ENCODE data around the gene TOX2. TPM values are rescaled to one million over a fixed set of nuclear protein-coding genes. Genes with fewer than 3 reads are reported as not detected.
A peak's percentile ranks its signal among the peaks of the same experiment; 100 is the strongest.

The TOX2 gene
- total RNA-seq, 2 donors from 2014 or later, result 4.0 to 6.1 TPM

DNA sequence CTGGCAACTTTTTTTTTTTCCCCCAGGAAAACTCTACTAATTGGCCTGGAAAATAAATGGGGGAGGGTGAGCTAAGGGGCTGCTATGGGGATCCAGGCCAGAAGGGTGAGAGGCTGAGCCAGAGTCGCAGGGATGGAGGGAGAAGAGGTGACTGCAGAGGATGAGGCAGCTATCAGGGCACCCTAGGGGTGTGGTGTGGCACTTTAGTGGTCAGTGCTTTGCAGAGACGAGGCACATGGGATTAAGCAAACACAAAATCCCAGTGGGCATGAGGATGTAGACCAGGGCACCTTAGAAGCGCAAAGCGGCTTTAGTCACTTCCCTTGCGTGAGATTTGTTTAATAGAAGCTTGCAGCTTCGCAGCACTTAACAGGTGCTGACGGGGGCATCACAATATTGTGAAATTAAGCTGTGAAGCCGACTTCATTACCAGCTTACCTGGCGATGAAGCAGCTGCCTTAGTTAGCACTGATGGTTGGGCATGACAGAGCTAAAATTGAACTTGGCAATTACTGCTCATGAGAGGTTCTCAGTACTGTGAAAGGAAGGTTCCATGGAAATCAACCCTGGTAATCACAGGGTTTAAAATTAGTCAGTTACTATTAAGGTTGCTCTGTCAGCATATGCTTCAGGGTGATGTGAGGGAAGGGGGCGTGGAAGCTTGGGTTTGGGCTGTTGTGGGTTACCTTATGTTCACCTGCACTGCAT lies 26.0 kb downstream of the TOX2 start:
- Histone ChIP-seq H3K4me1 (peaks cover 16% of the 10 kb centered on the region), H3K27me3 (no peaks in the 10 kb centered on the region), H3K4me3 (no peak overlapping the region), H3K36me3 (no peaks in the 10 kb centered on the region), H3K27ac (no peak overlapping the region), H3K9ac (ENCODE audit: low read depth in 2 of 2, low read length in 2 of 2) (no peak overlapping the region), H3K9me3 (no peaks in the 10 kb centered on the region)
- DNase-seq, result no peak
- TF ChIP-seq, protein P1, sequence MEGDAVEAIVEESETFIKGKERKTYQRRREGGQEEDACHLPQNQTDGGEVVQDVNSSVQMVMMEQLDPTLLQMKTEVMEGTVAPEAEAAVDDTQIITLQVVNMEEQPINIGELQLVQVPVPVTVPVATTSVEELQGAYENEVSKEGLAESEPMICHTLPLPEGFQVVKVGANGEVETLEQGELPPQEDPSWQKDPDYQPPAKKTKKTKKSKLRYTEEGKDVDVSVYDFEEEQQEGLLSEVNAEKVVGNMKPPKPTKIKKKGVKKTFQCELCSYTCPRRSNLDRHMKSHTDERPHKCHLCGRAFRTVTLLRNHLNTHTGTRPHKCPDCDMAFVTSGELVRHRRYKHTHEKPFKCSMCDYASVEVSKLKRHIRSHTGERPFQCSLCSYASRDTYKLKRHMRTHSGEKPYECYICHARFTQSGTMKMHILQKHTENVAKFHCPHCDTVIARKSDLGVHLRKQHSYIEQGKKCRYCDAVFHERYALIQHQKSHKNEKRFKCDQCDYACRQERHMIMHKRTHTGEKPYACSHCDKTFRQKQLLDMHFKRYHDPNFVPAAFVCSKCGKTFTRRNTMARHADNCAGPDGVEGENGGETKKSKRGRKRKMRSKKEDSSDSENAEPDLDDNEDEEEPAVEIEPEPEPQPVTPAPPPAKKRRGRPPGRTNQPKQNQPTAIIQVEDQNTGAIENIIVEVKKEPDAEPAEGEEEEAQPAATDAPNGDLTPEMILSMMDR (IDR thresholded peaks at IDR 0.05), result no peak
- intact Hi-C loops (cut with DNase I), result no loop called here

DNA sequence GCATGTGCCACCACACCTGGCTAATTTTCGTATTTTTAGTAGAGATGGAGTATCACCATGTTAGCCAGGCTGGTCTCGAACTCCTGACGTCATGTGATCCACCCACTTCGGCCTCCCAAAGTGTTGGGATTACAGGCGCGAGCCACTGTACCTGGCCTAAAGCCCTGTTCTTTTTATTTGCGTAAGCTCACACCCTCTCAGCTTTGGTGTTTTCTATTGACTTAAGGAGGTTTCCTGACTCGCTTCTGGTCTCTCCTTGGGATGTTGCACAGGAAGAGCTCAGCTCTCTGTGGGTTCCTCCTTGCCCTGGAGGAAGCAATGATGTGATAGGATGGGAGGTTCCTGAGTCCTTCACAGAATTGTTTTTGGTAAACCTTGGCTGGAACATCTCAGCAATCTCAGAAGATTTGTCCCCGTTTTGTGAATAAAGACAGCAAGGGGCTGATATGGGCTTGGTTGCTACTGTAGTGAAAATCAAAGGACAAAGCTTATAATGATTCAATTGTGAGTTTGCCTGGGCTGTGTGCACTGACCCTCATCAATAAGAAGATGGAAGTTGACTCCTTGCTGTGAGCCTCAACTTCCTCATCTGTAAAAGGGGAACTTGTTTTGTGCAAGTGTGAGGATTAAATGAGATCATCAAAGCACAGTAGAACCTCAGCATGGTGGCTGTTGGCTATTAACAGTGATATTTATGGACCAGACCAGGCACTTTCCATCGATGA lies 27.0 kb downstream of the TOX2 start:
- peak; percentile 50 for DNase-seq
- TF ChIP-seq, protein P1 (IDR thresholded peaks at IDR 0.05), result no peak
- intact Hi-C loops (cut with DNase I), result no loop called here

DNA sequence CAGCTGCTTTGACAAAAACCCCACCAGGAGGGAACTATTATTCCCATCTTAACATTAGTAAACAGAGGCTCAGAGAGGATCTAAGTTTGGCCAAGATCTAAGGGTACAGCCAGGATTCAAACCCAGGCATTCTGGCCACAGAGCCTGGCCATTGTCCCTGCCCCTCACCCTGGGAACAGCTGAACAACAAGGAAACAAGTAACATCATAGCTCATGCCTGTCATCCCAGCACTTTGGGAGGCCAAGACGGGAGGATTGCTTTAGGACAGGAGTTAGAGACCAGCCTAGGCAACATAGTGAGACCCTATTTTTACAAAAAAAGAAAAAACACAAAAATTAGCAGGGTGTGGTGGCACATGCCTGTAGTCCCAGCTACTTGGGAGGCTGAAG lies 27.5 kb downstream of the TOX2 start:
- no peaks in the 10 kb centered on the region for H3K36me3 ChIP-seq
- no peaks in the 10 kb centered on the region for H3K27me3 ChIP-seq
- H3K9ac ChIP-seq (ENCODE audit: low read depth in 2 of 2, low read length in 2 of 2), result no peak overlapping the region
- H3K9me3 ChIP-seq, result no peaks in the 10 kb centered on the region
- intact Hi-C loops (cut with DNase I), result no loop called here
- no peak overlapping the region for H3K4me3 ChIP-seq
- DNase-seq, result no peak
- H3K27ac ChIP-seq, result peak overlapping the region; percentile 69
- TF ChIP-seq, protein P1 (IDR thresholded peaks at IDR 0.05), result no peak
- H3K4me1 ChIP-seq, result peaks cover 16% of the 10 kb centered on the region

More for the DNA sequence above, 27.0 kb downstream of the TOX2 start:
- peak overlapping the region; percentile 69 for H3K27ac ChIP-seq
- no peaks in the 10 kb centered on the region for H3K27me3 ChIP-seq
- no peaks in the 10 kb centered on the region for H3K36me3 ChIP-seq
- H3K4me1 ChIP-seq, result peaks cover 16% of the 10 kb centered on the region
- no peak overlapping the region for H3K4me3 ChIP-seq
- no peaks in the 10 kb centered on the region for H3K9me3 ChIP-seq
- no peak overlapping the region for H3K9ac ChIP-seq (ENCODE audit: low read depth in 2 of 2, low read length in 2 of 2)

GRCh38 chr20:43942667-43943285 lies 28.1 kb downstream of the TOX2 start:
- H3K36me3 ChIP-seq, result no peaks in the 10 kb centered on the region
- no peak overlapping the region for H3K9ac ChIP-seq (ENCODE audit: low read depth in 2 of 2, low read length in 2 of 2)
- peak overlapping the region; percentile 69 for H3K27ac ChIP-seq
- peaks cover 16% of the 10 kb centered on the region for H3K4me1 ChIP-seq
- no peaks in the 10 kb centered on the region for H3K27me3 ChIP-seq
- DNase-seq, result no peak
- intact Hi-C loops (cut with DNase I), result no loop called here
- no peak overlapping the region for H3K4me3 ChIP-seq
- TF ChIP-seq, protein P1 (IDR thresholded peaks at IDR 0.05), result no peak
- no peaks in the 10 kb centered on the region for H3K9me3 ChIP-seq

- DNase-seq, result no peak
- Histone ChIP-seq H3K36me3 (no peaks in the 10 kb centered on the region), H3K27ac (no peak overlapping the region), H3K4me3 (no peak overlapping the region), H3K4me1 (peaks cover 16% of the 10 kb centered on the region), H3K9me3 (no peaks in the 10 kb centered on the region), H3K9ac (ENCODE audit: low read depth in 2 of 2, low read length in 2 of 2) (no peak overlapping the region), H3K27me3 (no peaks in the 10 kb centered on the region)
- intact Hi-C loops (cut with DNase I), result no loop called here
- TF ChIP-seq, protein P1 (IDR thresholded peaks at IDR 0.05), result no peak
Observed at GRCh38 chr20:43943725-43944124, 29.1 kb downstream of the TOX2 start.
